PC-9 (cell line): Measurements from ENCODE around the gene AHNAK.

Experiments
- CTCF ChIP-seq: fragments of 200-600 bp; sonication (generic); conservative IDR thresholded peaks from 2 replicates; pipeline ENCODE4 v1.6.1; 2017; ENCODE audit warnings: mixed run types, antibody characterized with exemption, mild to moderate bottlenecking, moderate library complexity
- EZH2 ChIP-seq: fragments of 200-600 bp; sonication (generic); IDR thresholded peaks from 2 replicates; pipeline ENCODE4 v1.8.0; 2017; ENCODE audit warnings: antibody characterized with exemption, low read depth

GRCh38 chr11:62482753-62483152 lies 63.9 kb downstream of the AHNAK start:
- TF ChIP-seq CTCF: no peak
- TF ChIP-seq EZH2: no peak
